Measurements from ENCODE around the gene PGAM1.

DNA sequence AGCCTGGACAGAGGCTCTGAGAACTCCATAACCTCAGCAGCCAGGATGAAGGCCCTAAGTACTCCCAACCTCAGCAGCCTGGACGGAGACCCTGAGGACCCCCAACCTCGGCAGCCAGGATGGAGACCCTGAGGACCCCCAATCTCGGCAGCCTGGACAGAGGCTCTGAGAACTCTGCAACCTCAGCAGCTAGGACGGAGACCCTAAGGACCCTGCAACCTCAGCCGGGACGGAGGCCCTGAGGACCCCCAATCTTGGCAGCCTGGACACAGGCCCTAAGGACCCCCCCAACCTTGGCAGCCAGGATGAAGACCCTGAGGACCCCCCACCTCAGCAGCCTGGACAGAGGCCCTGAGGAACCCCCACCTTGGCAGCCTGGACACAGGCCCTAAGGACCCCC is 41.4 kb upstream of the PGAM1 start:
- TF ChIP-seq POLR2A (IDR thresholded peaks at IDR 0.05; ENCODE audit: low read length) (no peak), GATA1 (IDR thresholded peaks at IDR 0.05; ENCODE audit: low read depth, low read length) (no peak)
